GM23338 (cell line): ENCODE measurements around the gene VANGL1. TPM values are rescaled to one million over a fixed set of nuclear protein-coding genes. Genes with fewer than 3 reads are reported as not detected.

Experiments
- ATAC-seq: fragments of 200-7000 bp; cut with Tn5 transposase; 3 replicates; pipeline ENCODE4 v1.9.1; 2020
- DNase-seq: peaks from one replicate; pipeline ENCODE4 v3.0.0-alpha.2; 2015; ENCODE audit warnings: low spot score
- H2AFZ ChIP-seq: fragments of 200-600 bp; sonication (generic); 2 replicates; pipeline ENCODE4 v1.8.0; 2016; ENCODE audit warnings: antibody characterized with exemption, mild to moderate bottlenecking, moderate library complexity
- H3F3A ChIP-seq: fragments of 200-600 bp; sonication (generic); replicated peaks from 2 replicates; pipeline ENCODE4 v1.8.0; 2017; ENCODE audit warnings: antibody characterized with exemption, mixed run types, low read depth
- H3K27ac ChIP-seq: fragments of 200-600 bp; sonication (generic); 2 replicates; pipeline ENCODE4 v1.6.1; 2016; ENCODE audit warnings: low read depth
- H3K27me3 ChIP-seq: fragments of 200-600 bp; sonication (generic); 2 replicates; pipeline ENCODE4 v1.8.0; 2016; ENCODE audit warnings: mild to moderate bottlenecking, mixed run types, moderate library complexity; ENCODE audit not compliant: insufficient read depth
- H3K36me3 ChIP-seq: fragments of 200-600 bp; sonication (generic); 2 replicates; pipeline ENCODE4 v1.8.0; 2016; ENCODE audit warnings: mild to moderate bottlenecking; ENCODE audit not compliant: insufficient read depth
- H3K4me1 ChIP-seq: fragments of 200-600 bp; sonication (generic); 2 replicates; pipeline ENCODE4 v1.8.0; 2016; ENCODE audit warnings: mild to moderate bottlenecking, moderate library complexity; ENCODE audit not compliant: insufficient read depth
- H3K4me2 ChIP-seq: fragments of 200-600 bp; sonication (generic); 2 replicates; pipeline ENCODE4 v1.7.1; 2017; ENCODE audit warnings: mixed run types
- H3K4me3 ChIP-seq: fragments of 200-600 bp; sonication (generic); 2 replicates; pipeline ENCODE4 v1.6.1; 2016; ENCODE audit warnings: mixed run types
- H3K79me2 ChIP-seq: fragments of 200-600 bp; sonication (generic); replicated peaks from 2 replicates; pipeline ENCODE4 v1.8.0; 2017; ENCODE audit warnings: mild to moderate bottlenecking; ENCODE audit not compliant: insufficient read depth
- H3K9me2 ChIP-seq: fragments of 200-600 bp; sonication (generic); 2 replicates; pipeline ENCODE4 v1.8.0; 2017; ENCODE audit not compliant: insufficient read depth
- H4K20me1 ChIP-seq: fragments of 200-600 bp; sonication (generic); replicated peaks from 2 replicates; pipeline ENCODE4 v1.8.0; 2017; ENCODE audit warnings: mild to moderate bottlenecking; ENCODE audit not compliant: insufficient read depth
- H3K27ac Mint-ChIP-seq: 2 replicates; pipeline ENCODE4 v1.8.0; 2020; ENCODE audit warnings: inconsistent platforms, mild to moderate bottlenecking, moderate library complexity, mixed read lengths
- H3K27me3 Mint-ChIP-seq: 3 replicates; pipeline ENCODE4 v1.8.0; 2022; ENCODE audit warnings: low read depth, mild to moderate bottlenecking, moderate library complexity, mixed read lengths, inconsistent platforms; ENCODE audit not compliant: insufficient read depth, poor library complexity
- H3K36me3 Mint-ChIP-seq: 3 replicates; pipeline ENCODE4 v1.8.0; 2021; ENCODE audit warnings: low read depth, mild to moderate bottlenecking, inconsistent platforms, moderate library complexity, mixed read lengths
- H3K4me1 Mint-ChIP-seq: 3 replicates; pipeline ENCODE4 v1.8.0; 2020; ENCODE audit warnings: mild to moderate bottlenecking, inconsistent platforms, mixed read lengths
- H3K4me3 Mint-ChIP-seq: 3 replicates; pipeline ENCODE4 v1.8.0; 2021; ENCODE audit warnings: moderate library complexity, mild to moderate bottlenecking, inconsistent platforms, mixed read lengths
- H3K9me3 Mint-ChIP-seq: 3 replicates; pipeline ENCODE4 v1.8.0; 2020; ENCODE audit warnings: moderate library complexity, mild to moderate bottlenecking, inconsistent platforms, mixed read lengths
- CREB1 ChIP-seq: fragments of 250-450 bp; sonication (Bioruptor Pico); IDR thresholded peaks from 2 replicates; pipeline ENCODE4 v1.5.0; 2020; ENCODE audit warnings: low read depth, mild to moderate bottlenecking, moderate library complexity
- CTCF ChIP-seq, 2 experiments: fragments of 200-600 bp in 1 of 2; sonication (generic) in 1 of 2; conservative IDR thresholded peaks; 2 replicates each; pipeline versions ENCODE4 v1.5.1 to v1.6.1; 2016 to 2017; ENCODE audit warnings: antibody characterized with exemption in 2 of 2, low read depth in 2 of 2, mild to moderate bottlenecking in 2 of 2, moderate library complexity in 1 of 2
- EZH2 ChIP-seq: fragments of 200-600 bp; sonication (generic); IDR thresholded peaks from one replicate; pipeline ENCODE4 v1.8.0; 2017; ENCODE audit warnings: antibody characterized with exemption, mild to moderate bottlenecking, low read depth; ENCODE audit not compliant: unreplicated experiment
- EZH2phosphoT487 ChIP-seq: fragments of 200-600 bp; sonication (generic); IDR thresholded peaks from one replicate; pipeline ENCODE4 v1.8.1; 2018; ENCODE audit warnings: antibody characterized with exemption; ENCODE audit not compliant: unreplicated experiment
- JUNB ChIP-seq: IDR thresholded peaks from one replicate; pipeline ENCODE4 v1.6.1; 2016; ENCODE audit warnings: antibody characterized with exemption; ENCODE audit not compliant: unreplicated experiment
- NANOG ChIP-seq: IDR thresholded peaks from 2 replicates; pipeline ENCODE4 v1.6.1; 2016; ENCODE audit warnings: antibody characterized with exemption, borderline replicate concordance
- POLR2AphosphoS5 ChIP-seq: IDR thresholded peaks from 2 replicates; pipeline ENCODE4 v1.6.1; 2016; ENCODE audit warnings: antibody characterized with exemption, low read depth
- STAT1 ChIP-seq: IDR thresholded peaks from one replicate; pipeline ENCODE4 v1.6.1; 2016; ENCODE audit warnings: antibody characterized with exemption; ENCODE audit not compliant: unreplicated experiment
- polyA plus RNA-seq: library from polyadenylated mRNA; unstranded; fragments of >200 nt; fragmentation: Nextera tagmentation; extraction: Ambion mirVana; gene quantifications from 2 replicates; pipeline ENCODE4 v1.2.1, GENCODE V29; 2016
- total RNA-seq: library from RNA; depleted of rRNA; stranded (reverse); fragments of >200 nt; shearing (Covaris generic); gene quantifications from 2 replicates; pipeline ENCODE4 v1.2.3, GENCODE V29; 2014
- TF ChIP-seq, protein P1 (sequence below): fragments of 250-450 bp; sonication (Bioruptor Pico); IDR thresholded peaks from 2 replicates; pipeline ENCODE4 v1.5.0; 2020; ENCODE audit warnings: mild to moderate bottlenecking, moderate library complexity
- TF ChIP-seq, protein P2 (sequence below): IDR thresholded peaks from 2 replicates; pipeline ENCODE4 v1.6.1; 2016; ENCODE audit warnings: antibody characterized with exemption
- TF ChIP-seq, protein P3 (sequence below): IDR thresholded peaks from one replicate; pipeline ENCODE4 v1.6.1; 2018; ENCODE audit warnings: antibody characterized with exemption; ENCODE audit not compliant: unreplicated experiment

Gene VANGL1
- total and polyA plus RNA-seq, 2 experiments from 2014 or later: 4.4 to 14.4 TPM

DNA sequence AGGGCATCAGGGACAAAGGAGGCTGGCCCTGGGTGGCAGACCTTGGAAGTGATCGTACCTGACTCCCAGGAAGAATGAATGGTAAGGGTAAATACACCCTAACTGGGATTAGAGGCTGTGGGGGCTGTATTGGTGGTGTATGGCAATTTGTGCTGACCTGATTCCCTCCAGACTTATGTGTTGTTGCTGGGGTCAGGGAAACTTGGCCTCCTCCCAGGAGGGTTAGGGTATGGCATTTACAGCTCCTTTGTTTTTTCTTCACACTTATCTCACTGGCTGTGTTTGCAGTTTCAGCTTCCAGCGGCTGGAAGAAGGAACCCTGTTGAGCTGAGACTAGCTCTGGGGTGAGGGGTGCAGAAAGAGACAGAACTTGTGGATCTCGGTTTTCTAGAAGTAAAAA lies 8.2 kb downstream of the VANGL1 start (continued):
- TF ChIP-seq, protein P1, sequence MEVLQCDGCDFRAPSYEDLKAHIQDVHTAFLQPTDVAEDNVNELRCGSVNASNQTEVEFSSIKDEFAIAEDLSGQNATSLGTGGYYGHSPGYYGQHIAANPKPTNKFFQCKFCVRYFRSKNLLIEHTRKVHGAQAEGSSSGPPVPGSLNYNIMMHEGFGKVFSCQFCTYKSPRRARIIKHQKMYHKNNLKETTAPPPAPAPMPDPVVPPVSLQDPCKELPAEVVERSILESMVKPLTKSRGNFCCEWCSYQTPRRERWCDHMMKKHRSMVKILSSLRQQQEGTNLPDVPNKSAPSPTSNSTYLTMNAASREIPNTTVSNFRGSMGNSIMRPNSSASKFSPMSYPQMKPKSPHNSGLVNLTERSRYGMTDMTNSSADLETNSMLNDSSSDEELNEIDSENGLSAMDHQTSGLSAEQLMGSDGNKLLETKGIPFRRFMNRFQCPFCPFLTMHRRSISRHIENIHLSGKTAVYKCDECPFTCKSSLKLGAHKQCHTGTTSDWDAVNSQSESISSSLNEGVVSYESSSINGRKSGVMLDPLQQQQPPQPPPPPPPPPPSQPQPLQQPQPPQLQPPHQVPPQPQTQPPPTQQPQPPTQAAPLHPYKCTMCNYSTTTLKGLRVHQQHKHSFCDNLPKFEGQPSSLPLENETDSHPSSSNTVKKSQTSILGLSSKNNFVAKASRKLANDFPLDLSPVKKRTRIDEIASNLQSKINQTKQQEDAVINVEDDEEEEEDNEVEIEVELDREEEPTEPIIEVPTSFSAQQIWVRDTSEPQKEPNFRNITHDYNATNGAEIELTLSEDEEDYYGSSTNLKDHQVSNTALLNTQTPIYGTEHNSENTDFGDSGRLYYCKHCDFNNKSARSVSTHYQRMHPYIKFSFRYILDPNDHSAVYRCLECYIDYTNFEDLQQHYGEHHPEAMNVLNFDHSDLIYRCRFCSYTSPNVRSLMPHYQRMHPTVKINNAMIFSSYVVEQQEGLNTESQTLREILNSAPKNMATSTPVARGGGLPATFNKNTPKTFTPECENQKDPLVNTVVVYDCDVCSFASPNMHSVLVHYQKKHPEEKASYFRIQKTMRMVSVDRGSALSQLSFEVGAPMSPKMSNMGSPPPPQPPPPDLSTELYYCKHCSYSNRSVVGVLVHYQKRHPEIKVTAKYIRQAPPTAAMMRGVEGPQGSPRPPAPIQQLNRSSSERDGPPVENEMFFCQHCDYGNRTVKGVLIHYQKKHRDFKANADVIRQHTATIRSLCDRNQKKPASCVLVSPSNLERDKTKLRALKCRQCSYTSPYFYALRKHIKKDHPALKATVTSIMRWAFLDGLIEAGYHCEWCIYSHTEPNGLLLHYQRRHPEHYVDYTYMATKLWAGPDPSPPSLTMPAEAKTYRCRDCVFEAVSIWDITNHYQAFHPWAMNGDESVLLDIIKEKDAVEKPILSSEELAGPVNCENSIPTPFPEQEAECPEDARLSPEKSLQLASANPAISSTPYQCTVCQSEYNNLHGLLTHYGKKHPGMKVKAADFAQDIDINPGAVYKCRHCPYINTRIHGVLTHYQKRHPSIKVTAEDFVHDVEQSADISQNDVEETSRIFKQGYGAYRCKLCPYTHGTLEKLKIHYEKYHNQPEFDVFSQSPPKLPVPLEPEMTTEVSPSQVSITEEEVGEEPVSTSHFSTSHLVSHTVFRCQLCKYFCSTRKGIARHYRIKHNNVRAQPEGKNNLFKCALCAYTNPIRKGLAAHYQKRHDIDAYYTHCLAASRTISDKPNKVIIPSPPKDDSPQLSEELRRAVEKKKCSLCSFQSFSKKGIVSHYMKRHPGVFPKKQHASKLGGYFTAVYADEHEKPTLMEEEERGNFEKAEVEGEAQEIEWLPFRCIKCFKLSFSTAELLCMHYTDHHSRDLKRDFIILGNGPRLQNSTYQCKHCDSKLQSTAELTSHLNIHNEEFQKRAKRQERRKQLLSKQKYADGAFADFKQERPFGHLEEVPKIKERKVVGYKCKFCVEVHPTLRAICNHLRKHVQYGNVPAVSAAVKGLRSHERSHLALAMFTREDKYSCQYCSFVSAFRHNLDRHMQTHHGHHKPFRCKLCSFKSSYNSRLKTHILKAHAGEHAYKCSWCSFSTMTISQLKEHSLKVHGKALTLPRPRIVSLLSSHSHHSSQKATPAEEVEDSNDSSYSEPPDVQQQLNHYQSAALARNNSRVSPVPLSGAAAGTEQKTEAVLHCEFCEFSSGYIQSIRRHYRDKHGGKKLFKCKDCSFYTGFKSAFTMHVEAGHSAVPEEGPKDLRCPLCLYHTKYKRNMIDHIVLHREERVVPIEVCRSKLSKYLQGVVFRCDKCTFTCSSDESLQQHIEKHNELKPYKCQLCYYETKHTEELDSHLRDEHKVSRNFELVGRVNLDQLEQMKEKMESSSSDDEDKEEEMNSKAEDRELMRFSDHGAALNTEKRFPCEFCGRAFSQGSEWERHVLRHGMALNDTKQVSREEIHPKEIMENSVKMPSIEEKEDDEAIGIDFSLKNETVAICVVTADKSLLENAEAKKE: no peak
- TF ChIP-seq, protein P2, sequence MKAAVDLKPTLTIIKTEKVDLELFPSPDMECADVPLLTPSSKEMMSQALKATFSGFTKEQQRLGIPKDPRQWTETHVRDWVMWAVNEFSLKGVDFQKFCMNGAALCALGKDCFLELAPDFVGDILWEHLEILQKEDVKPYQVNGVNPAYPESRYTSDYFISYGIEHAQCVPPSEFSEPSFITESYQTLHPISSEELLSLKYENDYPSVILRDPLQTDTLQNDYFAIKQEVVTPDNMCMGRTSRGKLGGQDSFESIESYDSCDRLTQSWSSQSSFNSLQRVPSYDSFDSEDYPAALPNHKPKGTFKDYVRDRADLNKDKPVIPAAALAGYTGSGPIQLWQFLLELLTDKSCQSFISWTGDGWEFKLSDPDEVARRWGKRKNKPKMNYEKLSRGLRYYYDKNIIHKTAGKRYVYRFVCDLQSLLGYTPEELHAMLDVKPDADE: no peak
- no peak for TF ChIP-seq NANOG
- no peak for TF ChIP-seq STAT1
- no peak for TF ChIP-seq CREB1

DNA sequence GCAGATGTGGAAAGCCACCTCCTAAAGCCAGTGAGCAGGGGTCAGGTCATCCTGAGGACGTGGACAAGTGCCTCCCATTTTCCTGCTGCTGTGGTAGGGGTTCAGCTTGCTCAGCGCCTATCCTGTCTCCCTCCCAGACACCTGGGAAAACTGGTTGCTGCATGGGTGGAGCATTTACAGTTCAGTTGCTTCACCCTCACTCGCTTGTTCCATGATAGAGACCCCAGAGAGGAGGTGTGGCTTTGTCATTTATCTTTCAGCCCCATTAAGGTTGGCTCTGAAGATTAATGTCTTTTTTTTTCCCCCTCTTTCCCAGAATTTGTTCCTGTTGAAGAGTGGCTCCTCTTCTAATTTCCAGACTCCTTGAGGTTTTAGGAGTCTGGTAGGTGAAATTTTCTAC lies 9.2 kb downstream of the VANGL1 start:
- Histone ChIP-seq H3K4me2 (0 out of 2 replicates have a peak overlapping the region, but pooled peaks have one; percentile 46), H3F3A (no peaks in the 10 kb centered on the region), H3K9me2 (peaks cover 5% of the 10 kb centered on the region; the same call in 1 of the 2 replicates), H3K27me3 (no peaks in the 10 kb centered on the region), H3K36me3 (no peaks in the 10 kb centered on the region), H3K4me1 (peaks cover 71% of the 10 kb centered on the region), H3K27ac (no peak overlapping the region), H4K20me1 (no peaks in the 10 kb centered on the region; the same call in 1 of the 2 replicates), H3K4me3 (no peak overlapping the region), H2AFZ (no peak overlapping the region), H3K79me2 (peaks cover 68% of the 10 kb centered on the region)
- Mint-ChIP-seq H3K36me3 (peaks cover 16% of the 10 kb centered on the region), H3K27me3 (peaks cover 2% of the 10 kb centered on the region), H3K4me1 (peaks cover 26% of the 10 kb centered on the region), H3K27ac (no peak overlapping the region), H3K4me3 (no peak overlapping the region), H3K9me3 (no peaks in the 10 kb centered on the region)
- no peak for DNase-seq
- ATAC-seq: peak; percentile 9
- TF ChIP-seq, protein P3, sequence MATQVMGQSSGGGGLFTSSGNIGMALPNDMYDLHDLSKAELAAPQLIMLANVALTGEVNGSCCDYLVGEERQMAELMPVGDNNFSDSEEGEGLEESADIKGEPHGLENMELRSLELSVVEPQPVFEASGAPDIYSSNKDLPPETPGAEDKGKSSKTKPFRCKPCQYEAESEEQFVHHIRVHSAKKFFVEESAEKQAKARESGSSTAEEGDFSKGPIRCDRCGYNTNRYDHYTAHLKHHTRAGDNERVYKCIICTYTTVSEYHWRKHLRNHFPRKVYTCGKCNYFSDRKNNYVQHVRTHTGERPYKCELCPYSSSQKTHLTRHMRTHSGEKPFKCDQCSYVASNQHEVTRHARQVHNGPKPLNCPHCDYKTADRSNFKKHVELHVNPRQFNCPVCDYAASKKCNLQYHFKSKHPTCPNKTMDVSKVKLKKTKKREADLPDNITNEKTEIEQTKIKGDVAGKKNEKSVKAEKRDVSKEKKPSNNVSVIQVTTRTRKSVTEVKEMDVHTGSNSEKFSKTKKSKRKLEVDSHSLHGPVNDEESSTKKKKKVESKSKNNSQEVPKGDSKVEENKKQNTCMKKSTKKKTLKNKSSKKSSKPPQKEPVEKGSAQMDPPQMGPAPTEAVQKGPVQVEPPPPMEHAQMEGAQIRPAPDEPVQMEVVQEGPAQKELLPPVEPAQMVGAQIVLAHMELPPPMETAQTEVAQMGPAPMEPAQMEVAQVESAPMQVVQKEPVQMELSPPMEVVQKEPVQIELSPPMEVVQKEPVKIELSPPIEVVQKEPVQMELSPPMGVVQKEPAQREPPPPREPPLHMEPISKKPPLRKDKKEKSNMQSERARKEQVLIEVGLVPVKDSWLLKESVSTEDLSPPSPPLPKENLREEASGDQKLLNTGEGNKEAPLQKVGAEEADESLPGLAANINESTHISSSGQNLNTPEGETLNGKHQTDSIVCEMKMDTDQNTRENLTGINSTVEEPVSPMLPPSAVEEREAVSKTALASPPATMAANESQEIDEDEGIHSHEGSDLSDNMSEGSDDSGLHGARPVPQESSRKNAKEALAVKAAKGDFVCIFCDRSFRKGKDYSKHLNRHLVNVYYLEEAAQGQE: no peak
- TF ChIP-seq CREB1: no peak
- TF ChIP-seq CTCF (conservative IDR thresholded peaks at IDR 0.05; ENCODE audit: low read depth in 2 of 2): no peak
- no peak for TF ChIP-seq JUNB
- no peak for TF ChIP-seq EZH2
- no peak for TF ChIP-seq POLR2AphosphoS5
- no peak for TF ChIP-seq EZH2phosphoT487
- TF ChIP-seq NANOG: no peak
- TF ChIP-seq, protein P2: no peak
